ENCODE measurements around the gene PLP2.
A peak's percentile ranks its signal among the peaks of the same experiment; 100 is the strongest.

PLP2 gene

DNA sequence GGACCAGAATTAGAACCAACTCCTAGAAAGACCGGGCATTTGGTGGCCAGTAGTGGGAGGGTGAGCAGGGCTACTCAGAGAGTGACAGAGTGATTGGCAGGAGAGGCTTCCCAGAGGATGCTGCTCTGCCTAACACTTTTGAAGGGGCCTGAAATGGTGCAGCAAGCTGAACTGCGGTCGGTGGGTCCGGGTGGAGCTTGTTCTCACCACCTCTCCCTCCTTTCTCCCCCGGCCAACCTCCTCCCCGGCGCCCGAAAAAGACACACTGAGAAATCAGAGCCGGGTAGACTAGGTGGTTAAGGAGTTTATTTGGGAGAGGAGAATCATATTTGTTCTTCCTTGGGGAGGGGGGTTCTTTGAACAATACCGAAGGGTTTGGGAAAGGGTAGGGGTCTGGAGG lies 15.8 kb downstream of the PLP2 start:
- DNase-seq = no peak

- DNase-seq = no peak
Measured at GRCh38 chrX:49188468-49189076, 16.9 kb downstream of the PLP2 start.

- no peak for DNase-seq
Measured at GRCh38 chrX:49189606-49190005, 17.9 kb downstream of the PLP2 start.

- DNase-seq = peak; percentile 69
Measured at GRCh38 chrX:49190821-49191573, 19.3 kb downstream of the PLP2 start.

DNA sequence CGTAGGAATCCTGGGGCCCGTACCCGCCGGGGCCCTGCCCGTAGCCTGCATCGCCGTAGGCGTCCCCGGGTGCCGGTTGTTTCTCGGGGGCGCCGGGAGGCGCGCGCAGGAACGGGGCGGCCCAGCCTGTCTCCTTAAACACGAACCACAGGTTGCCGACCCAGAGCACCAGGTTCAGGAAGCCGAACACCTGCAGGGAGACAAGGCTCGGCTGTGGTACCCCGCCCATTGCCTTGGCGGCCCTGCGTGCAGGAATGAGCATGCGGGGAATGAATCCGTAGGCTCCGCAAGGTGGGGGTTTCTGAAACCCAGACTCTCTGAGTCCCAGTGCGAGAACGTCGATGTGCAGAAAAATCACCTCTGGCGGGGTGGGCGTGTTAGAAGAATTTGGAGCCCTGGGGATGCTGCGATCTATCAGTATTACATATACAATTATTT lies 19.9 kb downstream of the PLP2 start:
- no peak for DNase-seq

GRCh38 chrX:49192722-49193328 lies 21.1 kb downstream of the PLP2 start:
- no peak for DNase-seq

- no peak for DNase-seq
Measured at GRCh38 chrX:49193542-49193964, 21.9 kb downstream of the PLP2 start.

DNA sequence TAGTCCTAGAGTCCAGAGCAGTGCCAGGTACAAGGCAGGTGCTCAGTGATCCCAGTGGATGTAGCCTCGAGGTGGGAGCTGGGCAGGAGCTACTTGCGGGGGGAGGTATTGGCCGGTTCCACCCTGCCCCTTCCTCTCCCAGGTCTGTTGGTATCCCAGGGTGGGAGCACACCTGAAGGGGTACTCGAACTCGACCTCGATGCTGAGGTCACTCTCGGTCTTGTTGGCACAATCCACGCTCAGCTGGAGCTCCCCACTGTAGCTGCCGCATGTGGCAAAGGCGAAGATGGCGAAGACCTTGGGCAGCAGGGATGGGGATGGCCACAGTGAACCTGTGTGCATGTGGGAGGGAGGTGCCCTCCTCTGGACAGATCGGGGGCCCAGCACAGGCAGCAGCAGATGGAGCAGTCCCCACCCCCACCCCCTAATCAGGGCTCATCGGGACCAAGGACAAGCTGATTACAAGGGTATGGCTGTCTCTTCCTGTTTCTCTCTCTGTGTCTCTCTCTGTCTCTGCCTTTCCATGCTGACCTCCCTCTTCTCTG lies 25.9 kb downstream of the PLP2 start:
- DNase-seq = no peak

DNA sequence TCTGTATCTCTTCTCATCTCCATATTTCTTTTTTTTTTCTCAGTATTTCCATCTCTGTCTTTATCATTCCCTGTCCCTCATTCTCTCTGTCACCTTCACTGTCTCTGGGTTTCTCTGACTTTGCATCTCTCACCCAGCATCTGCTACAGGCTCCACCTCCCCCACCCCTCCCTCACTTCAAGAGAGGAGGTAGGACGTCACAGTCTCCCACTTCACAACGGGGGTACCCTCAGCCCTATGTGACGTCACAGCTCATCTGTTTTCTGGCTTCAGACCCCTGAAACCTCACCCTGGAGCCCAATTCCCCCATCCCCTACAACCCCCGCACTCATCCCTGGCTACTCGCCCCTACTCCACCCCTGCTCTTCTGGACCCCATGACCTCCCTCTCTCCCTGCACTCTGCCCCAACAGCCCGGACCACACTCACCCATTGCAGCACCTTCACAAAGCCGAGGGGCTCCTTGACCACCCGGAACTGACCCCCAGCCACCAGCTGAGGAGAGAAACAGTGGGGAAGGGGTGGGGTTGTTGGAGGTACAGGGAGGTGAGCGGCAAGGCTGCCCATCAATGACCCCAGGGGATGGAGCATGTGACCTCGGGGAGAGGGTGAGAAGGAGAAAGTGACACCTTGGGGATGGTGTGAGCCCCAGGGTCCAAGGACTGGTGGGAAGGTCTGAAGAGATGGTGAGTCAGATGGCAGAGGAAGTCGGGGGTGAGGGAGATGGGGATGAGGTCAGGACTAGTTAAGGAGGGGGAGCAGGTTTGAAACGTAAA lies 27.0 kb downstream of the PLP2 start:
- no peak for DNase-seq

DNA sequence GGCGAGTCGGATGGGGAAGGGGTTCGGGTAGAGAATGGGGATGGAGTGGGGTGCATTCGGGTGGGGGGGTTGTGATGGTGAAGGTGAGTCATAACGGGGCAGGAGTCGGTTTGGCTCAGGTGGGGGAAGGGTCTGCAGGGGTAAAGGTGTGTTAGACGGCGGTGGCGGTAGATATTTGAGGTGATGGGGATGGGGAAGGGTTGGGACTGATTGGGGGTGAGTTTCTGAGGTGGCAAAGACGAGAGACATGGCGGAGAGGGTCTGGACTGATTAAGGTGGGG lies 27.6 kb downstream of the PLP2 start:
- DNase-seq = no peak

GRCh38 chrX:49199906-49200771 lies 28.4 kb downstream of the PLP2 start, which contains the start of gene SYP:
Gene SYP, minus strand, starts transcription at chrX:49200193. Its CDS starts 7 bp downstream, at chrX:49200186.
- DNase-seq = peak; percentile 85

DNA sequence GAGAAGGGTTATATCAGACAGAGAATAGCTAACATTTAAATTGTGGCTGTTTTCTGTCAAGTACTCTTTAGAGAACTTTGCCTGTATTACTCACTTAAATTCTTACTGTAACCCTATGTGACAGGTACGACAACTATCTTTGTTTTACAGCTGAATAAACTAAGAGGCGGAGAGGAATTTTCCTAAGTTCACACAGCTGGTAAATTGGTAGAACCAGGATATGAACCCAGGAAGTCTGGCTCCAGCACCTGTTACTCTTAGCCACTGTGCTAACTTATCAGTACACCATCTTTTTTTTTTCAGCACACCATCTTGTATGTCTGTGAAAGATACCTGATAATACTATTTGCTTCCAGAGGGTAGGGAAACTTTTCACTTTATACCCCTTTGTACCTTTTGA lies 30.3 kb downstream of the PLP2 start:
- no peak for DNase-seq

- DNase-seq = no peak
Measured at GRCh38 chrX:49203536-49203935, 31.8 kb downstream of the PLP2 start.

DNA sequence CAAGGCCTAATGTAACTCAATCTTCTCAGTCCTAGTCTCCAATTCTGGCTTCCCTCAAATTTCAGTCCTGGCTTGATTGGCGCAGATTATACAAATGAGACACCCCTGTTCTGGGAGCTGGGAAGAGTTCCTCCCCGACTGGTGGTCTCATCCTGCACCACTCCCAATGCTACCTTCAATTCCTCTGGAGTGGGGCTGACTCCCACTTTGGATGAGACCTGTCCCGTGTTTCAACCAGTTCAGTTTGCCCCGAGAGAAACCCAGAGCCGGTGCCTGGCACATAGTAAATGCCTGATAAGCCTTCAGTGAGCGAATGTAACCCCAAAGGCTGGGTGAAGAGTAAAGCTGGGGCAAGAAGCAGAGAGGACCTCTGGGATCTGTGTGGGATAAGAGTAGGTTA lies 32.3 kb downstream of the PLP2 start:
- no peak for DNase-seq

DNA sequence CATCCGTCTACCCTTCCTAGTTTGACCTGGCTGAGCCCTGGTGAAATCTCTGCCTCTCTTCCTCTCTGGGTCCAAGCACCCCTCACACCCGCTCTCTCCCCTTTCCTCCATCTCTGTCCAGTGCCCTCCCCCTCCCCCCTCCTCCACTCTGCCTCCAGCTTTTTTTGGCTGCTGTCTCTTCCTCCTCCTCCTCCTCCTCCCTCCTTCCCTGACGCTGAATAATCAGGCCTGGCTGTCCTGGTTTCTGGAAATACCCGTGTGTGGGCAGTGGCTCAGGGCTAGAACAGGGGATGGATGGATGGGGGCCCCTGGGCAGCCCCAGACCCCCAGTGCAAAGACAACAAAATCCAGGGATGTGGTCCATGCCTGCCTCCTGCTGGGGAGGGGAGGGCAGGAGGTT lies 33.0 kb downstream of the PLP2 start:
- no peak for DNase-seq

DNA sequence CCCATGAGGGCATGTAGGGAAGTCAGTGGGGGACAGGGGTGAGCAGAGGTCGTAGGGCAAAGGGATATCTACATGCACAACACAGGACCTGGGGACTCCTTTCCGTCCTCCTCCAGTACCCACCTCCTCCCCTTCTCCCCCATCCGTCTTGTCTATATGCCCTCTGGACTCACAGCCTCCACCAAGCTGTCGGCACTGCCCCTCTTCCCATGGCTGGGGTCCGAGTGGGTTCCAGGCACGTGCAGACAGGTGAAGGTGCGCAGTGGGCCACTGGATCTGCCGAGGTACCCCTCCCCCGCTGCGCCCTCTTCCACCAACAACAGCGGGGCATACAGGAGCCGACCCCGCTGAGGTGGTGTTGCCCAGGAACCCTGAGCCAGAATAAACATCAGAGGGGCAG lies 33.7 kb downstream of the PLP2 start:
- no peak for DNase-seq

- no peak for DNase-seq
Measured at GRCh38 chrX:49206543-49206942, 34.8 kb downstream of the PLP2 start.

GRCh38 chrX:49208399-49208798 lies 36.7 kb downstream of the PLP2 start:
- DNase-seq = no peak

DNA sequence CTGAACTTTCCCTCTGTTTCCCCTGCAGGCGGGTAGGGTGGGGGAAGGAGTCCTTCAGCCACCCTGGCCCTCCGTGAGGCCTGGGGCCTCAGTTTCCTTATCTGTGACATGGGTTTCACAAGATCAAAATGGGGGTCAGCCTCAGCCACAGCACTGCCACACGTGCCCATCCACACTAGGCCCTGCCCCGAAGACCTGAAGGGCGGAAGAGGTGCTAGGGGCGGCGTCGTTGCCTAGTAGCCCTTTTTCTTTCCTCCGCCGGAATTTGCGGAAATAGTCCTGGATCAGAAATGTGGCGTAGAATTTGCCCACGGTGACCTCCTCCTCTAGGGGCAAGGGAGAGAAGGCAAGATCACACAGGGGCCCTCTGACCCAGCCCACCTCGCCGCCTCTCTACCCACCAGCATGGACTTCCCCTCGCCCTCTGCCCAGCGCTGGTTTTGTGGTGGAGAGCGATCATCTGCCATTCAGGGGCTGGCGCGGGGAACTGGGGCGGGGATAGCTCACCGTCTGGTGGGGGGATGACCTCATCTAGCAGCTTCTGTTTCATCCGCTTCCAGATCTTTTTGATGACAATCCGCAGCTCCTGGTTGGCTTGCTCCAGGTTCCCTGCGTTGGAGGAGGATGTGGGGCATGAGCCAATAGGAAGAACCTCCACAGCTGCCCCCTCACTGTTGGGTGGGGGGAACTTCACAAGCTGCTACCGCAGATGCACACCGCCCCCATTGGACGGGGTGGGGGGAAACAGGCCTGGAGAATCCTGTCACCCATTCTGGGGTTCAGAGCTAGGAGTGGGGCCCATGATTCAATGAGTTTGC lies 37.9 kb downstream of the PLP2 start:
- DNase-seq = no peak

DNA sequence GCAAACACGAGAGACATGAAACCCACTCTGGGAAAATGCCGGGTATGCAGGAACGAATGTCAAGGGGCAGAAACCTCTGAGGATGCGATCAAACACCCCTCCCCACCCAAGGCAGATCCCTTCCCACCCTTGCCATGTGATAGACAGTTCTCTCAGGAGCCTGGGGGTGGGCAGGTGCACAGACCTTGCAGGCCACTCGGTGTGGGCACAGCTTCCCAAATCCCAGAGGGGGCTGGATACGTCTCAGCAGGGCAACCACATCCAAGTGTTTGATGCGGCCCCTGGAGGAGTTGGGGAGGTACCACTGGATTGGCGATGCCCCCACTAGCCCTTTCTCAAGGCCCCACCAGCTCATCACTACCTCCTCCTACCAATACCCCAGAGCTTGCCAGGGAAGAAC lies 38.7 kb downstream of the PLP2 start:
- DNase-seq = no peak

- no peak for DNase-seq
Measured at GRCh38 chrX:49211074-49211473, 39.4 kb downstream of the PLP2 start.
